ENCODE measurements around the gene RRP1B.

Gene RRP1B

GRCh38 chr21:43662286-43662685, 2.9 kb downstream of the RRP1B start:
- TF ChIP-seq, protein P1, sequence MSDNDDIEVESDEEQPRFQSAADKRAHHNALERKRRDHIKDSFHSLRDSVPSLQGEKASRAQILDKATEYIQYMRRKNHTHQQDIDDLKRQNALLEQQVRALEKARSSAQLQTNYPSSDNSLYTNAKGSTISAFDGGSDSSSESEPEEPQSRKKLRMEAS (IDR thresholded peaks at IDR 0.05): no peak
- TF ChIP-seq, protein P2, sequence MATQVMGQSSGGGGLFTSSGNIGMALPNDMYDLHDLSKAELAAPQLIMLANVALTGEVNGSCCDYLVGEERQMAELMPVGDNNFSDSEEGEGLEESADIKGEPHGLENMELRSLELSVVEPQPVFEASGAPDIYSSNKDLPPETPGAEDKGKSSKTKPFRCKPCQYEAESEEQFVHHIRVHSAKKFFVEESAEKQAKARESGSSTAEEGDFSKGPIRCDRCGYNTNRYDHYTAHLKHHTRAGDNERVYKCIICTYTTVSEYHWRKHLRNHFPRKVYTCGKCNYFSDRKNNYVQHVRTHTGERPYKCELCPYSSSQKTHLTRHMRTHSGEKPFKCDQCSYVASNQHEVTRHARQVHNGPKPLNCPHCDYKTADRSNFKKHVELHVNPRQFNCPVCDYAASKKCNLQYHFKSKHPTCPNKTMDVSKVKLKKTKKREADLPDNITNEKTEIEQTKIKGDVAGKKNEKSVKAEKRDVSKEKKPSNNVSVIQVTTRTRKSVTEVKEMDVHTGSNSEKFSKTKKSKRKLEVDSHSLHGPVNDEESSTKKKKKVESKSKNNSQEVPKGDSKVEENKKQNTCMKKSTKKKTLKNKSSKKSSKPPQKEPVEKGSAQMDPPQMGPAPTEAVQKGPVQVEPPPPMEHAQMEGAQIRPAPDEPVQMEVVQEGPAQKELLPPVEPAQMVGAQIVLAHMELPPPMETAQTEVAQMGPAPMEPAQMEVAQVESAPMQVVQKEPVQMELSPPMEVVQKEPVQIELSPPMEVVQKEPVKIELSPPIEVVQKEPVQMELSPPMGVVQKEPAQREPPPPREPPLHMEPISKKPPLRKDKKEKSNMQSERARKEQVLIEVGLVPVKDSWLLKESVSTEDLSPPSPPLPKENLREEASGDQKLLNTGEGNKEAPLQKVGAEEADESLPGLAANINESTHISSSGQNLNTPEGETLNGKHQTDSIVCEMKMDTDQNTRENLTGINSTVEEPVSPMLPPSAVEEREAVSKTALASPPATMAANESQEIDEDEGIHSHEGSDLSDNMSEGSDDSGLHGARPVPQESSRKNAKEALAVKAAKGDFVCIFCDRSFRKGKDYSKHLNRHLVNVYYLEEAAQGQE (IDR thresholded peaks at IDR 0.05; ENCODE audit: low read depth): no peak
- TF ChIP-seq YY1 (IDR thresholded peaks at IDR 0.05; ENCODE audit: low read depth) (no peak), TEAD4 (IDR thresholded peaks at IDR 0.05) (no peak), TCF12 (IDR thresholded peaks at IDR 0.05; ENCODE audit: low read depth) (no peak), CEBPB (IDR thresholded peaks at IDR 0.05) (no peak), CREB1 (IDR thresholded peaks at IDR 0.05; ENCODE audit: low read depth) (no peak), TAF1 (IDR thresholded peaks at IDR 0.05; ENCODE audit: low read depth) (no peak), FOXM1 (IDR thresholded peaks at IDR 0.05; ENCODE audit: borderline replicate concordance, low read depth) (no peak)
- TF ChIP-seq, protein P3, sequence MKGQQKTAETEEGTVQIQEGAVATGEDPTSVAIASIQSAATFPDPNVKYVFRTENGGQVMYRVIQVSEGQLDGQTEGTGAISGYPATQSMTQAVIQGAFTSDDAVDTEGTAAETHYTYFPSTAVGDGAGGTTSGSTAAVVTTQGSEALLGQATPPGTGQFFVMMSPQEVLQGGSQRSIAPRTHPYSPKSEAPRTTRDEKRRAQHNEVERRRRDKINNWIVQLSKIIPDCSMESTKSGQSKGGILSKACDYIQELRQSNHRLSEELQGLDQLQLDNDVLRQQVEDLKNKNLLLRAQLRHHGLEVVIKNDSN (IDR thresholded peaks at IDR 0.05): no peak

DNA sequence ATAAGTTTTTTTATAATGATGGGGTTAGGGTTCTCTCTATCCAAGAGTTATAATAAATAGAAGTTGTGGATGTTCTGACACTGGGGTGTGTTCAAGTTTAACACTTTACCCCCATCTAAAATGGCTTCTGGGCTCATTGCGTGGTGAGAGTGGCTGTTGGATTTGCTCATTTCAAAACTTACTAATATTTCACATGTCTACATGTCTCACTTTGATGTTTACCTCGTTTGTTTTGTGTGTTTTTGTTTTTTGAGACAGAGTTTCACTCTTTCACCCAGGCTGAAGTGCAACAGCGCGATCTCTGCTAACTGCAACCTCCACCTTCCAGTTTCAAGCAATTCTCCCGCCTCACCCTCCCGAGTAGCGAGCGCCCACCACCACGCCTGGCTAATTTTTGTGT, 3.7 kb downstream of the RRP1B start:
- TF ChIP-seq EP300 (IDR thresholded peaks at IDR 0.05; ENCODE audit: borderline replicate concordance) (no peak), FOXM1 (IDR thresholded peaks at IDR 0.05; ENCODE audit: borderline replicate concordance, low read depth) (no peak), EGR1 (IDR thresholded peaks at IDR 0.05) (no peak), CEBPB (IDR thresholded peaks at IDR 0.05) (no peak), TCF12 (IDR thresholded peaks at IDR 0.05; ENCODE audit: low read depth) (no peak), CREB1 (IDR thresholded peaks at IDR 0.05; ENCODE audit: low read depth) (no peak), RAD21 (IDR thresholded peaks at IDR 0.05; ENCODE audit: low read depth) (no peak), NFIC (IDR thresholded peaks at IDR 0.05) (no peak), ZBTB7A (IDR thresholded peaks at IDR 0.05; ENCODE audit: low read depth) (no peak)
- TF ChIP-seq, protein P3 (IDR thresholded peaks at IDR 0.05): no peak
- TF ChIP-seq, protein P2 (IDR thresholded peaks at IDR 0.05; ENCODE audit: low read depth): no peak
- TF ChIP-seq, protein P1 (IDR thresholded peaks at IDR 0.05): no peak

DNA sequence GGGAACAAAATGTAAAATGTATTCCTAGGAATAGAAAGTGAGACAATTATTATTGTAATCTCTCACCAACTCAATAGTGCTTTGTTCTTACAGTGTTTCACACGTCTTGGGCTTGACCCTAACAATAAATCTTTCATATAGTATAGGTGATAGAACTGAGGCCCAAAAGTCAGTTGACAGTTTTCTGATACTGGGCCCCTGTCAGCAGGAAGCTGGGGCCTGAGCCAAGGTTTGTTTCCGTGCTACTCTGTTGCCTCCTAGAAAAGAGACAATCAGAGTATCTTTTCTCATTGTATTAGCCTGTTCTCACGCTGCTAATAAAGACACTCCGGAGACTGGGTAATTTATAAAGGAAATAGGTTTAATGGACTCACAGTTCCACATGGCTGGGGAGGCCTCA, 5.0 kb downstream of the RRP1B start:
- TF ChIP-seq CEBPB (IDR thresholded peaks at IDR 0.05) (no peak), RAD21 (IDR thresholded peaks at IDR 0.05; ENCODE audit: low read depth) (no peak), ZBTB7A (IDR thresholded peaks at IDR 0.05; ENCODE audit: low read depth) (no peak), TEAD4 (IDR thresholded peaks at IDR 0.05) (no peak), EGR1 (IDR thresholded peaks at IDR 0.05) (no peak)
- TF ChIP-seq, protein P3 (IDR thresholded peaks at IDR 0.05): no peak
- TF ChIP-seq, protein P1 (IDR thresholded peaks at IDR 0.05): no peak
- TF ChIP-seq, protein P2 (IDR thresholded peaks at IDR 0.05; ENCODE audit: low read depth): no peak

- TF ChIP-seq EGR1 (IDR thresholded peaks at IDR 0.05) (no peak), TCF12 (IDR thresholded peaks at IDR 0.05; ENCODE audit: low read depth) (no peak)
These were observed 6.5 kb downstream of the RRP1B start for GRCh38 chr21:43665879-43666278.
